ENCODE data around the gene UBE2S.

Gene UBE2S

DNA sequence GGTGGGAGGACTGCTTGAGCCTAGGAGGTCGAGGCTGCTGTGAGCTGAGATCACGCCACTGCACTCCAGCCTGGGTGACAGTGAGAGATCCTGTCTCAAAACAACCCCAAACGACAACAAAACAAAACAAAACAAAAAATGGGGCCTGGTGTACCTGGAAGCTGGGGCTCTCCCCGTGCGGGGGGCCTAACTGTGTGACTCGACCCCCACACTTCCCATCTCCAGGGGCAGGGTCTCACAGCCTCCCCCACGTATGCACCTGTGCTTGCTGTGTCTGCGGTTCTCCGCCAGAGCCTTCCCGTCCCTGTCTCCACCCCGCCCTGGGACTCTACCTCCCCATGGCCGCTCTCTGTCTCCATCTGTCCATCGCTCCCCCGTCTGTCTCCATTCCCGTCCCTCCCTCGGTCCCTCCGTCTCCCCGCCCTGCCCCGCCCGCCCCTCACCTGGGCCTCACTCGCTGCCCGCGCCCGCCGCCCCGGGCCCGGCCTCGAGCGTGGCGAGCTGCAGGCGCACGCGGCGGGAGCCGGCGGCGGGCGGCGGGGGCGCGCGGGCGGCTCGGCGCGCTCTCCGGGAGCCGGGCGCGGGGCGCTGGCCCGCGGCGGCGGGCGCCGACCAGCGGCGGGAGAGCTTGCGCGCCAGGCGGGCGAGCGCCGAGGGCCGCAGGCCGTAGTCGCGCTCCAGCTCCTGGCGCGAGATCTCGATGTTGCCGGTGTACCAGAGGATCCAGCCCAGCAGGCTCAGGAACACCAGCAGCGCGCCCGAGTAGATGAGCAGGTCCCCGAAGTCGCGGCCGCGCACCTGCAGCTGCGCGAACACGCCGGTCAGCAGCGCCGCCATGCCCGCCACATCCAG, 24.1 kb downstream of the UBE2S start:
- peak in 9 of 14 donors; percentile 6 to 54 (median 32) for DNase-seq

DNA sequence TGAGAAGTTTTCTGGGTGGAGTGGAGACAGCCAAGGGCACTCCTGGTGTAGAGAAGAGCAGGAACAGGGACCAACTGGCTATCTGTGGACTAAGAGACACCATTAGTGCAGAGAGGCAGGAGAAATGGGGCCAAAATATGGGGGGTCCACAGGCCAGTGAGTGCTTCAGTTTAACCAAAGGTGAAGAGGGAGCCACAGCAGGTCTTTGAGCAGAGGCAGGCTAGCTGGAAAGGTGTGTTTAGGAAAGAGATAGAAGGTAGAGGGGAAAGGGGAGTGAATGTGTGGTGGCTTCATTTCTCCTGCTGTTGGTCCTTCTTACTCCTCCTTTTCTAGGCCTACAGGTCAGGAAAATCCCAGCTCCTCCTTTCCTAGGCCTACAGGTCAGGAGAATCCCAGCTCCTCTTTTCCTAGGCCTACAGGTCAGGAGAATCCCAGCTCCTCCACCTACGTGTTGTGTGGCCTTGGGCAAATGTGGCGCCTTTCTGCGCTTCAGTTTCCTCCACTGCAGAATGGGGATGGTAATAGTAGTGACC, 25.0 kb downstream of the UBE2S start:
- DNase-seq: no peak

DNA sequence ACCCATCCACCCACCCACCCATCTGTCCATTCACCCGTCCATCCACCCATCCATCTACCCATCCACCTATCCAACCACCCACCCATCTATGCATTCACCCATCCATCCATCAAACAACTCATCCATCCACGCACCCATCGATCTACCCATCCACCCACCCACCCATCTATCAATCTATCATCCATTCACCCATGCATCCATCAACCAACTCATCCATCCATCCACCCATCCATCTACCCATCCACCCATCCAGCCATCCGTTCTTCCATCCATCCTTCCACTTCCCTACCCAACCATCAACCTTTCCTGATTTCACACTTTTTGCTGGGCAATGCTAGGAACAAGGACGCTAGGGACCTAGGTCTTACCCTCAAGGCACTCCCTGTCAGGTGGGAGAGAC, 25.6 kb downstream of the UBE2S start:
- DNase-seq: no peak

DNA sequence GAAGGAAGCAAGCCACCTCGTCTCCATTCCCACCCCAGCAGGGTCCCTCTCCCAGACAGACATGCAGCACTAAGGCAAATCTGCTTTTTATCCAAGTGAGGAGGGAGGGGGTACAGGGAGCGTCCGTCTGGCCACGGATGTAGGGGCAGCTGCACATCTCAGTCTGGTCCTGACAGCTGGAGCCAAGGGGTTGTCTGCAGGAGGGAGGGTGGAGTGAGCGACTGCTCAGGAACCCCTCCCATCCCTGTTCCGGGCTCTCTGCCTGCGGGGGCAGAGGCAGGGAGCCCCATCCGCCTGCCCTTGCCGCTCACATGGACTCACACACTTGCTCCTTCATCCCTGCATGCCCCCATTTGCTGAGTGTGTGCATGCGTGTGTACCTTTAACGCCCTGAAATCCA, 28.4 kb downstream of the UBE2S start:
- DNase-seq: no peak

DNA sequence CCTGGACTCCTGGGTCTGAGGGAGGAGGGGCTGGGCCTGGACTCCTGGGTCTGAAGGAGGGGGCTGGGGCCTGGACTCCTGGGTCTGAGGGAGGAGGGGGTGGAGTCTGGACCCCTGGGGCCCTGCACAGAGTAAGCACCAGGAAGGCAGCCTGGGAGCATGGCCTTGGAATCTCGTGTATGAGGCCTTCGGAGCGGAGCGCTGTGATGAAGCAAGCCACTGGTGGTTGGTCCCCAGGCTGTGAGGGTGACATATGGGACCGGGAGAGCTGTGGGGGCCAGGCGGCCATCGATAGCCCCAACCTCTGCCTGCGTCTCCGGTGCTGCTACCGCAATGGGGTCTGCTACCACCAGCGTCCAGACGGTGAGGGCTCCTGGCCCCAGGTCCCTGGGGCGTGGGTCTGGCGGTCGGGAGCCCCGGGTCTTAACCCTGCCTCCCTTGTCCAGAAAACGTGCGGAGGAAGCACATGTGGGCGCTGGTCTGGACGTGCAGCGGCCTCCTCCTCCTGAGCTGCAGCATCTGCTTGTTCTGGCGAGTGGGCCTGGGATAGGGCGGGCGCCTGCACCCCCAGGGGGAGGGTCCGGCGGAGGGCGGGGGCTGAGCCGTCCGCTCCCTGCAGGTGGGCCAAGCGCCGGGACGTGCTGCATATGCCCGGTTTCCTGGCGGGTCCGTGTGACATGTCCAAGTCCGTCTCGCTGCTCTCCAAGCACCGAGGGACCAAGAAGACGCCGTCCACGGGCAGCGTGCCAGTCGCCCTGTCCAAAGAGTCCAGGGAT, 30.0 kb downstream of the UBE2S start:
- DNase-seq: no peak

DNA sequence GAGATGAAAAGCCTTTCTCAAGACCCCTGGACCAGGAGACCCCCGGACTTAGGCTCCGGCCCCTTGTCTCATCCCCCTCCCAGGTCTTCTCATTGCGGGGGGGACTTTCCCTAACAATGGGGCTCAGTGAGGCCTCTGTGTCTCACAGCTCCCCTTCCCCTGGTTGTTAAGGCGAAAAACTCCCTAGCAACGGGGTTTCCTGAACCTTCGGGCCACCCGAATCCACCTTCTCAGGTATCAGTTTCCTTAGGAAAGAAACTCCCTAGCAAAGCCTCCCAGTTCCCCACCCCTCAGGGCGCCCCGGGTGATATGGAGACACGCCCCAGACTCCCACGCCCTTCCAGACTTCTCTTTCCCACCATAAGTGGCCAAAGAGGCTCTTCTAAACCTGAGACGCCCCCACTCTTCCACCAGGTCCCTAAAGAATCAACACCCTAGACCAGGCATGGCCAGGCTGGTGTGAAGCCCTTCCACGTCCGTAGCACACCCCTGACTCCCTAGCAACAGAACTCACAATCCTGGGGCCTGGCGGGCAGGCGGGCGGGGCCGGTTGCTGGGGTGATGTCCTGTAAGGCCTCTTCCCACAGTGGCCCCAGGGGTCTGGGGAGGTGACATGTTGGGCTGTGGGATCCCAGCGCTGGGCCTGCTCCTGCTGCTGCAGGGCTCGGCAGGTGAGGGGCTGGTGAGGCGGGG, 31.2 kb downstream of the UBE2S start, which contains the start of gene TMEM190:
Gene TMEM190, plus strand, starts transcription at position 586 of the 693 bp plus-strand sequence. Its CDS starts 28 bp downstream, at position 614.
- no peak for DNase-seq

DNA sequence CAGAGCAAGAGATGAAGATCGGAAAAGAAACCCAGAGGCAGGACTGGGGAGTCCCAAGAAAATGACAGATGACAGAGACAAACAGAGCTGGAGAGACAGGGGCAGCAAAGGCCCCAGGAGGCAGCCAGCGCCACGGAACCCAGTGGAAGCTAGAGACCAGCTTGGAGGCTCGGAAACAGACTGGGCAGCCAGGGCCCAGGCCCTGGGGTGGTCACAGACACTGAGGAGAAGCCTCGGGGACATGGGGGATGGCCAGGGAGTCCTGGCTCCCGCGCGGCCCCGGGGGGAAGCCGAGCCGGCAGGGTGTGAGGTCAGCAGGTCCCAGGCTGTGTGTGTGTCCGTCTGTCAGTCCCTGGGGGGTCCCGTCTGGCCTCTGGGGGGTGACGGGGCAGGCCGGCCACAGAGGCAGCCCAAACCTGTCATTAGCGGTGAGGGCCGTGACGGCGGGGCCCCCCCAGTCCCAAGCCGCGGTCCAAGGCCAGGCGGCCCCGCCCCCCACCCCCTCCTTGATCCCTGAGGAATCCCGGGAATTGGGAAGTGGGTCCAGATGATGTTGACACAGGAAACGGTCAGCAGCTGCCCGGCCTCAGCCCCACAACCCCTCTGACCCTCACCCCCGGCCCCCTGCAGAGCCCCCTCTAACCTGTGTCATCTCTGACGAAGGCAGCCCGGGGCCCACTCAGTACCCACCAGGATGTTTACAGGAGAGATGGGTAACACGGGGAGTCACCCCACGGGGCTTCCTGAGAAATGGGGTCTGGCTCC, 33.4 kb downstream of the UBE2S start:
- DNase-seq: no peak

DNA sequence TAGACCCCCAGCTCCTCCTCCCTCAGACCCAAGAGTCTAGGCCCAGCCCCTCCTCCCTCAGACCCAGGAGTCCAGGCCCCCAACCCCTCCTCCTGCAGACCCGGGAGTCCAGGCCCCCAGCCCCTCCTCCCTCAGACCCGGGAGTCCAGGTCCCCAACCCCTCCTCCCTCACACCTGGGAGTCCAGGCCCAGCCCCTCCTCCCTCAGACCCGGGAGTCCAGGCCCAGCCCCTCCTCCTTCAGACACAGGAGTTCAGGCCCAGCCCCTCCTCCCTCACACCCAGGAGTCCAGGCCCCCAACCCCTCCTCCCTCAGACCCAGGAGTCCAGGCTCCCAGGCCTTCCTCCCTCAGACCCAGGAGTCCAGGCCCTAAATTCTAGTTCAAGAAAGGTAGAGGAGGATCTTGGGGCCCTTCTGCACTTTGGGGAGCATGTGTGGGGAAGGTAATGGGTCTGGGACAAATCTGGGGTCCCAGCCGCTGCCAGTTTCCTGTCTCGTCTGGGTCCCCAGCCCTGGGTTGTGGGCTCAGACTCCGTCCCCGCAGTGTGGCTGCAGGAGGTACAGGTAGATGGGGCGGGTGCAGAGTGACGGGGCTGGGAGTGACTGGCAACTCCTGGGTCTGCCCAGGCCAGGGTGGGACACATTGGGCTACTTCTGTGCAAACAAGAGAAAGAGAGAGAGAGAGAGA, 34.1 kb downstream of the UBE2S start:
- DNase-seq: no peak

DNA sequence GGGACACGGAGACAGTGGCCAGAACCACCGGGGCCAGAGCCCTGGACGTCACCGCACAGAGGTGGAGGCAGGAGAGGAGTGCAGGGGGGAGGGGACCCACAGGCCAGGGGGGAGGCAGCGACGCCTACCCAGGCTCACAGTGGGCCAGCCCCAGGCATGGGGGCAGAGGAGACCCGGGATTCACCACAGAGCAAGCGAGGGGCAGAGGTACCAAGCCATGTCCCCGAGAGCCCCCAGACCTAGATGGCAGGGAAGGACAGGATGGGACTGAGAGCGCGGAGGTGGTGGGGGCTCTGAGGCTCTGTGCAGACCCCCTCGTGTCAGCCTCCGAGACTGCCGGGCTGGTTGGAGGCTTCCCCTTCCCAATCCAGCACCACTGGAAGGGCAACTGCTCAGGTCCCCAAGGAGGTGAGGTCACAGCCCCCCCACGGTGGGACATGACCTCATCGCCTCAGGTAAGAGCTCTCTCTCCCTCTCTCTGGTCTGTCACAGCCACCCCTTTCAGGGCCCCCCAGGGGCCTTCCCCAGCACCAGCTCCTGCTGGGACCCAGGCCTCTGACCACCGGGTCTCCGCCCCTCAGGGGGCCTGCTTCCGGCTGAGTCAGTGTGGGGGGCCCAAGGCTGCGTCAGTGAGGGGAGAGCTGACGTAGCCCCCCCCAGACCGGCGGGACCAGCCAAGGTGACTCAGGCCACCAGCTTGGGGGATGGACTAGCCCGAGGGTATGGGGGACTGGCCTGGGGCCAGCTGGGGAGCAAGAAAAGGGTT, 35.1 kb downstream of the UBE2S start:
- no peak for DNase-seq

DNA sequence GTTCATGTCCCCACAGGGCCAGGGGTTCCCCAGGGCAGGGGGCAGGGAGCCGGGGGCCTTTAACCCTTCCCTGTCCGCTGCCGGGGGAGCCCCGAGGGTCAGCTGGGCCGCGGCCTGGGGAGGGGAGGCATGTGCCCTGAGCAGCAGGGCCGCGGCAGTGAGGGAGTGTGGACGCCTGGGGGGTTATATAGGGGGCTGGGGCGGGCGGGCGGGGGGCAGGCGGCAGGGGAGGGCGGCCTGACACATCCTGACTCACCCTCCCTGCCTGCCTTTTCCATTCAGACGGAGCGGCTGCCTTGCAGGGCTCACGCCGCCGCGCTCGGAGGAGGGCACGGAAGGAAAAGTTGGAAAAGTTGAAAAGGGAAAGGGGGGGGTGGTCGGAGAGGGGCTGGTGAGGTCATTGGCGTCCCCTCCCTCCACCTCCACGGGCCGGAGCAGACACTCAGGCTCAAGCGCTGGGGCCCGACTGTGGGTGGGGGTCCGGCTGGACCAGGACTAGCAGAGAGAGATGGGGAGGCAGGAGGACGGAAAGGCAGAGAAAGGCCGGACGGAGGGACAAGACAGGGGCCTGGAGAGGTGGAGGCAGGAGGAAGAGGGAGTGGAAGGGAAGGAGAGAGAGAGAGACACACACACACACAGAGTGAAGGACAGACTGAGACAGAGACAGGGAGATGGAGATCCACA, 37.1 kb downstream of the UBE2S start, which contains the start of gene IL11:
Gene IL11, minus strand, starts transcription at position 159 of the 684 bp plus-strand sequence. Its CDS starts 153 bp downstream, at position 6.
- no peak for DNase-seq

DNA sequence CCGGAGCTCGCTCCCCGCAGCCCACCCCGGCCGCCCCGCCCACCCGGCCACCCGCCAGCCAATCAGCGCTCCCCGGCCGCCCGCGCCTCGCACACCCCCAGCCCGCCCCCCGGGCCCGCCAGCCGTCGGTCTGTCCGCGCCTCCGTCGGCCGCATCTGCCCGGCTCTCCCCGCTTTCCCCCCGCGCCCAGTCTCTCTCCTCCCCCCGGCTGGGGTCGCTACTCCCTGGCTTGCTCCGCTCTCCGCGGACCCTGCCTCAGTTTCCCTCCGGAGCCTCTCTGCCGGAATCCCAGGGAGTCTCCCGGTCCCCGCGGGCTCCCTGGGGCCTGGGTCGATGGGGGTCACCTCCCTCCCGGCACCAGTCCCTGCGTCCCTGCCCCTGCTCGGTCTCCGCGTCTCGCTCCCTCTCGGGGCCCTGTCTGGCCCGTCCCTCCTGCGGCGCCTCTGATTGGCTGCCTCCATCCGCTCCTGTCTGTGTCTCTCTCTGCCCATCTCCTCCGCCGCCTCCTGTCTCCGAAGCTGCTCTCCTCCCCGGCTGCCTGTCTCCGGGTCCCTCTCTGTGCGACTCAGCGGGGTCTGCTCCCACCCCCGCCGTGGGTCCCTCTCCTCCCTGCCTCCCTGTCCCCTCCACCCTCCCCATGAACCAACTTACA, 37.8 kb downstream of the UBE2S start:
- DNase-seq: no peak

DNA sequence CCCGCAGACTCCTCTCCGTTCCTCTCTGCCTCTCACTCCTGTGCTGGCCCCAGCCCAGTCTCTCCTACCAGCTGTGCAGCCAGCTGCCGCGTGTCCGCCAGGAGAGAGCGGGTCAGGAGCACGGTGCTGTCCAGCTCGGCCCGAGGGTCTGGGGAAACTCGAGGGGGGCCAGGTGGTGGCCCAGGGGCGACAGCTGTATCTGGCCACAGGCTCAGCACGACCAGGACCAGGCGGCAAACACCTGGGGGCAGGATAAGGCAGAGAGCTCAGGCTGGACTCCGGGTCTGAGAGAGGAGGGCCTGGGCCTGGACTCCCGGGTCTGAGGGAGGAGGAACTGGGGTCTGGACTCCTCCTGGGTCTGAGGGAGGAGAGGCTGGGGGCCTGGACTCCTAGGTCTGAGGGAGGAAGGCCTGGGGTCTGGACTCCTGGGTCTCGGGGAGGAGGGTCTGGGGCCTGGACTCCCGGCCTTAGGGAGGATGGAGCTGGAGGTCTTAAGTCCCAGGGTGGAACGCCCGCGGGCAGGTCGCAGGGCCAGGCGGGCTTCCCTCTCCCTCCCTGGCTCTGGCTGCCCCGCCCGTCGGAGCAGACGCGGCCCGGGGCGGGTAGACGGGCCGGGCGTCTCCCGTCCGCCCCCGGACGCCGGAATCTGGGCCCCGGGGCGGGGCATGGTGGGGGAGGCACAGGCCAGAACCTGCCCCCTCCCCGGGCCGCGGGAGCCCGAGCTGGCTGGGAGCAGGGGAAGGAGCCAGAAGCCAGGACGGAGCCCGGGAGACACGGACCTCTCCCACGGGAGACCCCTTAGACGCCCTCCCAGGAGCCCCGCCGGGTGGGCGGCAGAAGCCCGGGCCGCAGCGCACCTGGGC, 38.7 kb downstream of the UBE2S start:
- DNase-seq: no peak

DNA sequence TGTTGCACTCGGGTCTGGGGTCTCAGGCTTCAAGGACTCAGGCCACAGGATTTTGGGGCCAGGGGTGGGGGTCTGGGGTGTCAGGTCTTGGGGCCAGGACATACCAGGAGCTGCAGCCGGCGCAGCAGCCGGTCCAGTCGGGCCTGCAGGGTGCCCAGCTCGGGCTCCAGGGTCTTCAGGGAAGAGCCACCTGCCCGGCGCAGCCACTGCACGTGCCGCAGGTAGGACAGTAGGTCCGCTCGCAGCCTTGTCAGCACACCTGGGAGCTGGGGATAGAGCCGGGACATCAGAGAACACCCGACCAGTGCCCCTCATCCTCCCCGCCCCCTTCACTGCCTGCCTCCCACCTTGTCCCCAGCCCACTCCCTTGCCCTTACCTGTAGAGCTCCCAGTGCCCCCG, 39.5 kb downstream of the UBE2S start:
- no peak for DNase-seq

DNA sequence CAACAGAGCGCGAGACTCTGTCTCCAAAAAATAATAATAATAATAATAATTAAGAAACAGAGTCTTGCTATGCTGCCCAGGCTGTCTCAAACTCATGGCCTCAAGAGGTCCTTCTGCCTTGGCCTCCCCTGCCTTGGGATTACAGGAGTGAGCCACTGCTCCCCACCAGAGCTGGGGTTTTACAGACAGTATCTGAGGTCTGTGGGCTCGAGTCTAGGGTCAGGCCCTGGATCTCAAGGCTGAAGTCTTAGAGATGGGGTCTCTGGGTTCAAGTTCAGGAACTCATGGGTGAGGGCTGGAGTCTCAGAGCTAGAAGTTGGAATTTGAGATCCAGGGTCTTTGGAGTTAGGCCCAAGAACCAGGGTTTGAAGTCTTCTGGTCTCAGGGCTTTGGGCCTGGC, 40.8 kb downstream of the UBE2S start:
- no peak for DNase-seq

DNA sequence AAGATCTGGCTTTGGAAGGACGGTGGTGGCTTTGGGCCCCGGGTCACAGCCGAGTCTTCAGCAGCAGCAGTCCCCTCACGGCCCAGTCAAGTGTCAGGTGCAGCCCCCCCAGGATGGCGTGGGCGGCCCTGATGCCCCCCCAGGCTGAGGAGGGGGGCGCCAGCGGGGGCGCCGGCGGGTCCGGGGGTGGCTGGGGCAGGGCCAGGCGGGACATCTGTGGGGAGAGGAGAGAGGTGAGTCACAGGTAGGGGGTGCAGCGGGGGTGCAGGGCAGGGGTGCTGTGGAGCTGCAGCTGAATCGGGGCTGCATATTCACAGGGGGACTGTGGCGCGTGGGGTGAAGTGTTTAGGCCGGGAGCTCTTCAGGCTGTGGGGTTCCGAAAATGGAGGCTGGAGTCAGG, 41.6 kb downstream of the UBE2S start:
- DNase-seq: no peak

DNA sequence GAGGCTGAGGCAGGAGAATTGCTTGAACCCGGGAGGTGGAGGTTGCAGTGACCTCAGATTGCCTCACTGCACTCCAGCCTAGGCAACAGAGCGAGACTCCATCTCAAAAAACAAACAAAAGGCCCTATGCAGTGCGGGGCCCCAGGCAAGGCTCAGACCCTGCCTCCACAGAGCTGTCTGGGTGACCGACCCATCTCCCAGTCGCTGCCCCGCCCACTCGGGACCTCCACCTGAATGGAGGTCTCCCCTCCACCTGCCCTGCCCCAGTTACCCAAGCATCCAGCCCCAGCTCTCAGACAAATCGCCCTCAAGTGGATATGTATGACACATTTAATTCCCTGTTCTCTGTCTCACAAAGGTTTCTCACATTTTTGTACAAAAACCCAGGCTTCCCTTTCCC, 42.3 kb downstream of the UBE2S start:
- DNase-seq: no peak

DNA sequence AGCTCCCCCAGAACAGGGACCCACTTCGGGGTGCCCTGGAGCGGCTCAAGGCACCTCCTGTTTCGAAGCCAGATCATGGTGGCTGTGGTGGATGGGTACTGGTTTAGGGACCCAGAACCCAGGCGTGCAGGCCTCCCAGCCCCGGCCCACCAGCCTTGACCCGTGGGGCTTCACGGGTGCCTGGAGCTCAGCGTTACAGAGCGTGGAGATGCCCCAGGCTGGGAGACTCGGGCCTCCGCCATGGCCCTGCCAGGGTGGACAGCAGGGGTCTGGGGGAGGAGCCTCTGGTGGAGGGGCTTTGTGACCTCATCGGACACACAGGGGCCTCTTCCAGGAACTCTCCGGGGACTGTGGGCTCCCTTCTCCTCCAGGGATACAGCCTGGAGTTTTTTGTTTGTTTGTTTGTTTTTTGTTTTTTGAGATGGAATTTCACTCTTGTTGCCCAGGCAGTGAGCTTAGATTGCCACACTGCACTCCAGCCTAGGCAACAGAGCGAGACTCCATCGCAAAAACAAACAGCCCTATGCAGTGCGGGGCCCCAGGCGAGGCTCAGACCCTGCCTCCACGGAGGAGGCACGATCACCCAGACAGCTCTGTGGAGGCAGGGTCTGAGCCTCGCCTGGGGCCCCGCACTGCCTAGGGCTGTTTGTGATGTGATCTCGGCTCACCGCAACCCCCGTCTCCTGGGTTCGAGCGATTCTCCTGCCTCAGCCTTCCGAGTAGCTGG, 44.4 kb downstream of the UBE2S start, which contains the start of gene GARIN5B:
Gene GARIN5B, minus strand, starts transcription at position 271 of the 727 bp plus-strand sequence. Its CDS starts 194 bp downstream, at position 77.
- DNase-seq: no peak

Measured in C1 segment of cervical spinal cord (tissue), 14 donors.